HG03521 (cell line): Measurements from ENCODE around the gene IFIH1.

ENCODE experiments used
- ATAC-seq: cut with Tn5 transposase; IDR thresholded peaks from one replicate; pipeline ENCODE4 v1.9.1; 2021; ENCODE audit warnings: mild to moderate bottlenecking, moderate library complexity; ENCODE audit not compliant: unreplicated experiment

IFIH1 gene

DNA sequence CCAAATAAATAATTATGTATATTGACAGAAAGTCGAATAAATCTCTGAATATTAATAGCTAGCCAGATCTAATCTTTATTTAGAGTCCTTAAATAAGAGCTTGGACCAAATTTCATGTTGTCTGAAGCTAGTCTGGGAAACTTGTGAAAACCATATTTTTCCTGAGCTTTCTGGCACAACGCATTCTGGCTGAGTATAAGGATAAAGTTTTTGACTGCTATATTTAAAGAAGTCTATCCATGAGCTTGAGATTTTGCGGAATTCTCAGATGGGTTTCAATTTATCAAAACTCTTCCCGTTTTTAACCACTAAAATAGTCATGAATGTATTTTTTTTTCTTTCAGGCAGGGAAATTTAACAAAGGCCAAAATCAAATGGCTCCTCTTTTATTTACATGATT lies 99.1 kb downstream of the IFIH1 start:
- no peak for ATAC-seq

DNA sequence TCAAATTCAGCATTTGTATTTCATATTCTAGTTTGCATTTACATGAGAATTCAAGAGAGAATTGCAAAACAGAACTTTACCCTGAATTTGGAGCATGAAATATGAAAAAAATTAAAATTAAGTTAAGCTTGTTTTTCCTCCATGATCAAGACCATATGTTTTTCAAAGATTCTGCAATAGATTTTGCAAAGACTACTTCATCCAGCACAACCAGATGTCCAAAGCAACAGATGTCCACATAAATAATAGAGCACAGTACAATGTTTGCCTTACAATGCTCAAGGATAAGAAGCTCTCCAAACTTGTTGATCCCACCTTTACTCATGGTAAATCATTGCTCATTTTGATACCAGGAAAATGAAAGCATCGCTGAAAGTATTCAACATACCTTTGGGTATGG lies 100.9 kb downstream of the IFIH1 start:
- no peak for ATAC-seq
